HFFc6 (cell line): Measurements from ENCODE around the gene MRPL48. TPM values are rescaled to one million over a fixed set of nuclear protein-coding genes. Genes with fewer than 3 reads are reported as not detected.

Source experiments
- DNase-seq: peaks from one replicate; pipeline ENCODE4 v3.0.0-alpha.2; 2018
- H3K27ac Mint-ChIP-seq: 2 replicates; pipeline ENCODE4 v1.8.0; 2020; ENCODE audit warnings: mild to moderate bottlenecking, mixed read lengths
- H3K27me3 Mint-ChIP-seq: 2 replicates; pipeline ENCODE4 v1.8.0; 2021; ENCODE audit warnings: mild to moderate bottlenecking, moderate library complexity, mixed read lengths; ENCODE audit not compliant: insufficient read depth
- H3K36me3 Mint-ChIP-seq: 2 replicates; pipeline ENCODE4 v1.8.0; 2021; ENCODE audit warnings: low read depth, mixed read lengths
- H3K4me1 Mint-ChIP-seq: 2 replicates; pipeline ENCODE4 v1.8.0; 2020; ENCODE audit warnings: low read depth, mixed read lengths
- H3K4me3 Mint-ChIP-seq: 2 replicates; pipeline ENCODE4 v1.8.0; 2020; ENCODE audit warnings: mild to moderate bottlenecking, moderate library complexity, mixed read lengths
- H3K9me3 Mint-ChIP-seq: 2 replicates; pipeline ENCODE4 v1.8.0; 2020; ENCODE audit warnings: mild to moderate bottlenecking, mixed read lengths
- CTCF ChIP-seq: fragments of 200-600 bp; sonication (generic); IDR thresholded peaks from 2 replicates; pipeline ENCODE4 v1.5.0; 2021; ENCODE audit warnings: antibody characterized with exemption, mild to moderate bottlenecking
- long read RNA-seq: library from polyadenylated mRNA; unstranded; transcript quantifications from one replicate; pipeline ENCODE4 v2.0.0, GENCODE V29; 2019
- total RNA-seq, 6 experiments: library from RNA; stranded (reverse); fragmentation: NEBNext Ultra II Directional; extraction: Animal tissue kit (Norgen Biotek cat#: 25700); gene quantifications; 2 replicates in 1 of 6; 3 replicates in 5 of 6; pipeline ENCODE4 v1.2.3, GENCODE V29; 2021

The MRPL48 gene
- 10 to 100 TPM; 29.3 to 39.4 (median 35.1) TPM for total RNA-seq
- long read RNA-seq, transcript MRPL48-201 (8 exons, 1,536 nt), result major isoform, 24 of 31 reads
- long read RNA-seq, partial matches to known transcripts, result 0 of 31 reads
- long read RNA-seq, other reads (novel, unspliced or antisense), result 2 of 31 reads

GRCh38 chr11:73787643-73788558 is at the start of gene MRPL48:
MRPL48 (plus strand) TSS chr11:73787874; CDS start chr11:73787972, 98 bp downstream.
- DNase-seq, result peak; percentile 93
- peak within 1 kb of the TSS; percentile 97 for H3K27ac Mint-ChIP-seq
- no peaks in the 10 kb centered on the region for H3K27me3 Mint-ChIP-seq
- H3K9me3 Mint-ChIP-seq, result no peaks in the 10 kb centered on the region
- H3K4me3 Mint-ChIP-seq, result peak within 1 kb of the TSS; percentile 99
- no peaks in the 10 kb centered on the region for H3K36me3 Mint-ChIP-seq
- peaks cover 17% of the 10 kb centered on the region for H3K4me1 Mint-ChIP-seq
- no peak for TF ChIP-seq CTCF

GRCh38 chr11:73743045-73743444 is 44.6 kb upstream of the MRPL48 start:
- Mint-ChIP-seq H3K4me1 (no peaks in the 10 kb centered on the region), H3K27me3 (no peaks in the 10 kb centered on the region; the same call in 1 of the 2 replicates), H3K27ac (no peak overlapping the region), H3K4me3 (no peak overlapping the region), H3K36me3 (no peaks in the 10 kb centered on the region), H3K9me3 (no peaks in the 10 kb centered on the region)
- no peak for DNase-seq
- TF ChIP-seq CTCF, result no peak

- Mint-ChIP-seq H3K4me3 (no peak overlapping the region), H3K27ac (no peak overlapping the region), H3K36me3 (no peaks in the 10 kb centered on the region), H3K4me1 (peaks cover 7% of the 10 kb centered on the region), H3K9me3 (no peaks in the 10 kb centered on the region), H3K27me3 (no peaks in the 10 kb centered on the region; the same call in 1 of the 2 replicates)
- no peak for DNase-seq
- TF ChIP-seq CTCF, result no peak
Measured at GRCh38 chr11:73746701-73747100, 41.0 kb upstream of the MRPL48 start.

GRCh38 chr11:73747762-73748161 is 39.9 kb upstream of the MRPL48 start:
- H3K27ac Mint-ChIP-seq, result no peak overlapping the region
- H3K4me3 Mint-ChIP-seq, result no peak overlapping the region
- no peak for TF ChIP-seq CTCF
- no peaks in the 10 kb centered on the region; the same call in 1 of the 2 replicates for H3K27me3 Mint-ChIP-seq
- no peak for DNase-seq
- no peaks in the 10 kb centered on the region for H3K9me3 Mint-ChIP-seq
- no peaks in the 10 kb centered on the region for H3K36me3 Mint-ChIP-seq
- peaks cover 16% of the 10 kb centered on the region for H3K4me1 Mint-ChIP-seq

GRCh38 chr11:73748300-73748699 is 39.4 kb upstream of the MRPL48 start:
- H3K4me3 Mint-ChIP-seq, result no peak overlapping the region
- no peaks in the 10 kb centered on the region for H3K9me3 Mint-ChIP-seq
- TF ChIP-seq CTCF, result no peak
- H3K36me3 Mint-ChIP-seq, result no peaks in the 10 kb centered on the region
- H3K27me3 Mint-ChIP-seq, result no peaks in the 10 kb centered on the region; the same call in 1 of the 2 replicates
- no peak overlapping the region for H3K27ac Mint-ChIP-seq
- H3K4me1 Mint-ChIP-seq, result peaks cover 16% of the 10 kb centered on the region
- DNase-seq, result no peak
